AG09319 (cell line): Measurements from ENCODE around the gene PHF5A.

Source experiments
- DNase-seq: peaks from one replicate; pipeline ENCODE4 v3.0.0-alpha.2; 2010; ENCODE audit warnings: low read depth; ENCODE audit errors: extremely low read depth
- CTCF ChIP-seq: IDR thresholded peaks from 2 replicates; pipeline ENCODE4 v1.5.1; 2011; ENCODE audit warnings: low read depth, mild to moderate bottlenecking, inconsistent platforms, low read length, moderate library complexity

Gene PHF5A

GRCh38 chr22:41479671-41480396, 11.3 kb upstream of the PHF5A start:
- no peak for DNase-seq

GRCh38 chr22:41478891-41479521, 10.5 kb upstream of the PHF5A start:
- no peak for DNase-seq
- TF ChIP-seq CTCF = no peak

More at GRCh38 chr22:41479671-41480396, 11.3 kb upstream of the PHF5A start:
- no peak; the same call in 1 of the 2 replicates for TF ChIP-seq CTCF

GRCh38 chr22:41478473-41478872, 10.0 kb upstream of the PHF5A start:
- no peak for DNase-seq
- no peak for TF ChIP-seq CTCF

GRCh38 chr22:41474872-41475451, 6.5 kb upstream of the PHF5A start:
- DNase-seq = no peak
- TF ChIP-seq CTCF = no peak

- TF ChIP-seq CTCF = no peak
- DNase-seq = no peak
Observed at GRCh38 chr22:41471568-41471967, 3.1 kb upstream of the PHF5A start.

- no peak for TF ChIP-seq CTCF
Observed at GRCh38 chr22:41470886-41471285, 2.4 kb upstream of the PHF5A start.

GRCh38 chr22:41469218-41469851, 843 bp upstream of the PHF5A start:
- DNase-seq = no peak
- no peak for TF ChIP-seq CTCF

More at GRCh38 chr22:41470886-41471285, 2.4 kb upstream of the PHF5A start:
- DNase-seq = no peak
